22Rv1 (cell line): ENCODE measurements around the gene BRD3.
"Not testable (repeated sequence)": the region's sequence is repeated elsewhere in the genome, so short reads cannot be mapped to it uniquely, and the experiment has no call there.

ENCODE experiments used
- CTCF ChIP-seq: fragments of 450-650 bp; IDR thresholded peaks from 2 replicates; pipeline ENCODE4 v1.5.1; 2017; ENCODE audit warnings: mild to moderate bottlenecking
- ZFX ChIP-seq: fragments of 450-650 bp; IDR thresholded peaks from 2 replicates; pipeline ENCODE4 v1.6.1; 2017; ENCODE audit warnings: antibody characterized with exemption, borderline replicate concordance

- TF ChIP-seq CTCF, ZFX: not testable (repeated sequence)
These were observed 33.3 kb upstream of the BRD3 start for GRCh38 chr9:134101133-134101532.
